DND-41 (cell line): ENCODE data around the gene RBSN.

ENCODE experiments used
- ATAC-seq: fragments of 200-7000 bp; cut with Tn5 transposase; 3 replicates; pipeline ENCODE4 v1.9.1; 2021; ENCODE audit warnings: low read depth; ENCODE audit not compliant: insufficient read depth
- DNase-seq: peaks from one replicate; pipeline ENCODE4 v3.0.0-alpha.2; 2020
- H2AFZ ChIP-seq: 2 replicates; pipeline ENCODE4 v1.6.0; 2012; ENCODE audit warnings: low read depth, low read length
- H3K27ac ChIP-seq: 2 replicates; pipeline ENCODE4 v1.5.1; 2012; ENCODE audit warnings: low read length, inconsistent platforms
- H3K27me3 ChIP-seq: fragments of 200-600 bp; sonication (generic); 2 replicates; pipeline ENCODE4 v1.6.0; 2012; ENCODE audit warnings: low read length, mild to moderate bottlenecking, inconsistent platforms; ENCODE audit not compliant: insufficient read depth, poor library complexity
- H3K36me3 ChIP-seq: 2 replicates; pipeline ENCODE4 v1.5.1; 2012; ENCODE audit warnings: low read length, inconsistent platforms; ENCODE audit not compliant: insufficient read depth
- H3K4me1 ChIP-seq: 2 replicates; pipeline ENCODE4 v1.5.1; 2012; ENCODE audit warnings: mild to moderate bottlenecking, low read length; ENCODE audit not compliant: insufficient read depth
- H3K4me2 ChIP-seq: 2 replicates; pipeline ENCODE4 v1.6.0; 2012; ENCODE audit warnings: mild to moderate bottlenecking, moderate library complexity, low read length, inconsistent platforms; ENCODE audit not compliant: insufficient read depth
- H3K4me3 ChIP-seq, 2 experiments: fragments of 200-600 bp in 1 of 2; shearing (Covaris generic) in 1 of 2; 2 replicates each; pipeline ENCODE4 v1.5.1; 2012 to 2016; ENCODE audit warnings: inconsistent platforms in 2 of 2, low read length in 2 of 2, mild to moderate bottlenecking in 2 of 2, low read depth in 1 of 2, moderate library complexity in 1 of 2
- H3K79me2 ChIP-seq: 2 replicates; pipeline ENCODE4 v1.6.0; 2012; ENCODE audit warnings: low read length, inconsistent platforms; ENCODE audit not compliant: insufficient read depth
- H3K9ac ChIP-seq: 2 replicates; pipeline ENCODE4 v1.6.0; 2012; ENCODE audit warnings: low read depth, mild to moderate bottlenecking, inconsistent platforms, low read length, moderate library complexity
- H3K9me3 ChIP-seq: 2 replicates; pipeline ENCODE4 v1.5.1; 2012; ENCODE audit warnings: low read length, moderate library complexity, mild to moderate bottlenecking, inconsistent platforms; ENCODE audit not compliant: insufficient read depth, severe bottlenecking
- H4K20me1 ChIP-seq: 2 replicates; pipeline ENCODE4 v1.6.0; 2012; ENCODE audit warnings: low read length; ENCODE audit not compliant: insufficient read depth
- CTCF ChIP-seq: IDR thresholded peaks from 2 replicates; pipeline ENCODE4 v1.5.1; 2012; ENCODE audit warnings: borderline replicate concordance, low read length, moderate library complexity, mild to moderate bottlenecking; ENCODE audit not compliant: poor library complexity, severe bottlenecking; ENCODE audit errors: extremely low read depth
- EZH2 ChIP-seq: IDR thresholded peaks from 3 replicates; pipeline ENCODE4 v1.6.1; 2012; ENCODE audit warnings: borderline replicate concordance, low read depth, mild to moderate bottlenecking, moderate library complexity, low read length, inconsistent platforms; ENCODE audit not compliant: severe bottlenecking

Gene RBSN

GRCh38 chr3:15064835-15065549 is 34.0 kb downstream of the RBSN start, which contains the start of gene MRPS25:
Gene MRPS25, minus strand, starts transcription at chr3:15065315. Its CDS starts 121 bp downstream, at chr3:15065194.
- H3K4me1 ChIP-seq: peaks cover 27% of the 10 kb centered on the region
- peak within 1 kb of the TSS; percentile 95 for H3K27ac ChIP-seq
- H3K9me3 ChIP-seq: no peaks in the 10 kb centered on the region
- peak; percentile 97 for ATAC-seq
- H3K4me2 ChIP-seq: peak within 1 kb of the TSS; percentile 98
- peaks cover 35% of the 10 kb centered on the region for H3K79me2 ChIP-seq
- H4K20me1 ChIP-seq: peaks cover 13% of the 10 kb centered on the region; the same call in 1 of the 2 replicates
- peaks cover 12% of the 10 kb centered on the region for H3K36me3 ChIP-seq
- peak within 1 kb of the TSS; percentile 96 to 100 for H3K4me3 ChIP-seq
- peak; percentile 92 for DNase-seq
- no peak for TF ChIP-seq EZH2
- no peak for TF ChIP-seq CTCF
- peak within 1 kb of the TSS; percentile 99 for H3K9ac ChIP-seq
- H3K27me3 ChIP-seq: no peaks in the 10 kb centered on the region
- H2AFZ ChIP-seq: peak within 1 kb of the TSS; percentile 95

- H2AFZ ChIP-seq: peak overlapping the region; percentile 95
- no peaks in the 10 kb centered on the region for H3K27me3 ChIP-seq
- peak overlapping the region; percentile 99 for H3K9ac ChIP-seq
- H3K9me3 ChIP-seq: no peaks in the 10 kb centered on the region
- H3K79me2 ChIP-seq: peaks cover 40% of the 10 kb centered on the region
- no peak for TF ChIP-seq EZH2
- TF ChIP-seq CTCF: no peak
- peak overlapping the region; percentile 95 for H3K27ac ChIP-seq
- DNase-seq: peak; percentile 43
- peaks cover 15% of the 10 kb centered on the region for H3K36me3 ChIP-seq
- H3K4me1 ChIP-seq: peaks cover 27% of the 10 kb centered on the region
- peak; percentile 43 for ATAC-seq
- peak overlapping the region; percentile 96 to 100 for H3K4me3 ChIP-seq
- H4K20me1 ChIP-seq: peaks cover 13% of the 10 kb centered on the region; the same call in 1 of the 2 replicates
- H3K4me2 ChIP-seq: peak overlapping the region; percentile 98
Observed at GRCh38 chr3:15064299-15064834, 34.6 kb downstream of the RBSN start.

GRCh38 chr3:15063656-15064286 is 35.2 kb downstream of the RBSN start:
- H4K20me1 ChIP-seq: peaks cover 13% of the 10 kb centered on the region; the same call in 1 of the 2 replicates
- DNase-seq (no peak), ATAC-seq (no peak)
- H3K79me2 ChIP-seq: peaks cover 46% of the 10 kb centered on the region
- H3K4me3 ChIP-seq: peak overlapping the region; percentile 96 to 100
- H3K36me3 ChIP-seq: peaks cover 21% of the 10 kb centered on the region
- H3K4me1 ChIP-seq: peaks cover 27% of the 10 kb centered on the region
- peak overlapping the region; percentile 99 for H3K9ac ChIP-seq
- H3K9me3 ChIP-seq: no peaks in the 10 kb centered on the region
- TF ChIP-seq EZH2: no peak
- TF ChIP-seq CTCF: no peak
- H3K4me2 ChIP-seq: peak overlapping the region; percentile 98
- H3K27me3 ChIP-seq: no peaks in the 10 kb centered on the region
- H2AFZ ChIP-seq: peak overlapping the region; percentile 95; the same call in 1 of the 2 replicates
- peak overlapping the region; percentile 95 for H3K27ac ChIP-seq
